Measurements from ENCODE around the gene EPDR1. TPM values are rescaled to one million over a fixed set of nuclear protein-coding genes. Genes with fewer than 3 reads are reported as not detected.

Gene EPDR1
- total and polyA plus RNA-seq, 12 donors, result 7.8 to 75.0 (median 56.3) TPM

DNA sequence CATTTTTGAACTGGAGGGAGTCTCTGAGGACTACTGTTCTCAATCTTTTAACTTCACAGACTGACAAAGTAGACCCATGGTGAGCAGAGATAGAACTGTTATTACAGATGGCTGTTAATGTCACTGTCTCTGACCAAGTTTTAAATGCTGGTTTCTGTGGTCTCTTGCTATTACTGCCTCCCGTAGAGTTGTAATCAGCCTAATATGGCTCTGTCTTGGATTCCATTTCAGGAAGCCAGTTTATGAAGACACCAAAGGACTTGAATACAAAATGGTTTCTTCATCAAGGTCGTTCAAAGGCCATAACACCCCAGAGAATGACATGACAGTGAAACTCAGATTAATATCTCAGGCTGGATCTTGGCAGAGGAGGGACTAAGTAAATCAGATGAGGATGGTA, 7.7 kb upstream of the EPDR1 start:
- intact Hi-C loops (cut with DNase I), result loop anchor here in 1 of 10 donors (10.0 kb wide), 2 partner anchors 192 to 312 kb away; no protein-coding TSS in a partner anchor
- no peak overlapping the region for H3K27ac ChIP-seq
- no peaks in the 10 kb centered on the region for H3K9me3 ChIP-seq
- H3K27me3 ChIP-seq, result peaks cover 0 to 27% (median 17%) of the 10 kb centered on the region in 7 donors
- no peak for ATAC-seq
- peaks cover 0 to 30% (median 19%) of the 10 kb centered on the region in 9 donors for H3K4me1 ChIP-seq
- 51 to 56% methylated on average over 2 of the region's 2 CpGs for WGBS, 2 donors
- H3K36me3 ChIP-seq, result no peaks in the 10 kb centered on the region
- TF ChIP-seq, protein P1, sequence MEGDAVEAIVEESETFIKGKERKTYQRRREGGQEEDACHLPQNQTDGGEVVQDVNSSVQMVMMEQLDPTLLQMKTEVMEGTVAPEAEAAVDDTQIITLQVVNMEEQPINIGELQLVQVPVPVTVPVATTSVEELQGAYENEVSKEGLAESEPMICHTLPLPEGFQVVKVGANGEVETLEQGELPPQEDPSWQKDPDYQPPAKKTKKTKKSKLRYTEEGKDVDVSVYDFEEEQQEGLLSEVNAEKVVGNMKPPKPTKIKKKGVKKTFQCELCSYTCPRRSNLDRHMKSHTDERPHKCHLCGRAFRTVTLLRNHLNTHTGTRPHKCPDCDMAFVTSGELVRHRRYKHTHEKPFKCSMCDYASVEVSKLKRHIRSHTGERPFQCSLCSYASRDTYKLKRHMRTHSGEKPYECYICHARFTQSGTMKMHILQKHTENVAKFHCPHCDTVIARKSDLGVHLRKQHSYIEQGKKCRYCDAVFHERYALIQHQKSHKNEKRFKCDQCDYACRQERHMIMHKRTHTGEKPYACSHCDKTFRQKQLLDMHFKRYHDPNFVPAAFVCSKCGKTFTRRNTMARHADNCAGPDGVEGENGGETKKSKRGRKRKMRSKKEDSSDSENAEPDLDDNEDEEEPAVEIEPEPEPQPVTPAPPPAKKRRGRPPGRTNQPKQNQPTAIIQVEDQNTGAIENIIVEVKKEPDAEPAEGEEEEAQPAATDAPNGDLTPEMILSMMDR (IDR thresholded peaks at IDR 0.05), result no peak
- no peak overlapping the region for H3K4me3 ChIP-seq
- DNase-seq, result no peak

DNA sequence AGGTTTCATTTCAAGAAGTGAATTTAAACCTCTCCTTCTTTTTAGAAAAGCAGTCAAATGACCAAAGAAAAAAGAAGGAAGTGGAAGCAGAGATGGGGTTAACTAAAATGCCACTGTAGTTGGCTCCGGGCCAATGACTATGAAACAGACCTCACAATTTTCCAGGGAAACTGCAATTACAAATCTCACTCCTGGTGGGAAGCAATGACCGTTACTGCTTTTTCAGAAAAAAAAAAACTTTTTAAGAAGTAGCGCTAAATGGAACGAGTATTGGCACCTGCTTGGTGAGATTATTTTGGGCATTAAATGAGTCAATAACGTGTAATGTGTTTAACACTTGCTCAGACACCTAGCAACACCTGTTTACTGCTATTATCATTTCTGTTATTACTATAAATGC, 5.0 kb upstream of the EPDR1 start:
- no peak for ATAC-seq
- no peaks in the 10 kb centered on the region for H3K36me3 ChIP-seq
- peaks cover 0 to 34% (median 23%) of the 10 kb centered on the region in 9 donors for H3K4me1 ChIP-seq
- WGBS, 2 donors, result 19 to 29% methylated on average over 5 of the region's 5 CpGs
- TF ChIP-seq, protein P1 (IDR thresholded peaks at IDR 0.05), result no peak
- H3K4me3 ChIP-seq, result peak overlapping the region in 8 of 10 donors; percentile 40 to 62 (median 58)
- intact Hi-C loops (cut with DNase I), result loop anchor here in 5 of 10 donors (5.0 to 10.0 kb wide), 5 partner anchors 182 to 309 kb away; no protein-coding TSS in a partner anchor
- DNase-seq, result peak in 1 of 2 donors; percentile 26
- no peaks in the 10 kb centered on the region for H3K9me3 ChIP-seq
- H3K27me3 ChIP-seq, result peaks cover 0 to 54% (median 17%) of the 10 kb centered on the region in 7 donors
- peak overlapping the region in 5 of 10 donors; percentile 28 to 82 (median 75) for H3K27ac ChIP-seq

- ATAC-seq (peak in 4 of 8 donors; percentile 11 to 26 (median 18)), DNase-seq (peak in 1 of 2 donors; percentile 26)
- Histone ChIP-seq H3K9me3 (no peaks in the 10 kb centered on the region), H3K27ac (peak overlapping the region; percentile 12 to 82 (median 69)), H3K4me1 (peaks cover 0 to 41% (median 30%) of the 10 kb centered on the region in 9 donors), H3K27me3 (peaks cover 0 to 61% (median 17%) of the 10 kb centered on the region in 7 donors), H3K36me3 (no peaks in the 10 kb centered on the region), H3K4me3 (peak overlapping the region; percentile 31 to 62 (median 55))
- intact Hi-C loops (cut with DNase I), result loop anchor here in 5 of 10 donors (5.0 to 10.0 kb wide), 5 partner anchors 181 to 309 kb away; no protein-coding TSS in a partner anchor
- TF ChIP-seq, protein P1 (IDR thresholded peaks at IDR 0.05), result no peak
- WGBS, 2 donors, result 5 to 6% methylated on average over 57 of the region's 57 CpGs
These were observed 4.3 kb upstream of the EPDR1 start for GRCh38 chr7:37916017-37916672.

DNA sequence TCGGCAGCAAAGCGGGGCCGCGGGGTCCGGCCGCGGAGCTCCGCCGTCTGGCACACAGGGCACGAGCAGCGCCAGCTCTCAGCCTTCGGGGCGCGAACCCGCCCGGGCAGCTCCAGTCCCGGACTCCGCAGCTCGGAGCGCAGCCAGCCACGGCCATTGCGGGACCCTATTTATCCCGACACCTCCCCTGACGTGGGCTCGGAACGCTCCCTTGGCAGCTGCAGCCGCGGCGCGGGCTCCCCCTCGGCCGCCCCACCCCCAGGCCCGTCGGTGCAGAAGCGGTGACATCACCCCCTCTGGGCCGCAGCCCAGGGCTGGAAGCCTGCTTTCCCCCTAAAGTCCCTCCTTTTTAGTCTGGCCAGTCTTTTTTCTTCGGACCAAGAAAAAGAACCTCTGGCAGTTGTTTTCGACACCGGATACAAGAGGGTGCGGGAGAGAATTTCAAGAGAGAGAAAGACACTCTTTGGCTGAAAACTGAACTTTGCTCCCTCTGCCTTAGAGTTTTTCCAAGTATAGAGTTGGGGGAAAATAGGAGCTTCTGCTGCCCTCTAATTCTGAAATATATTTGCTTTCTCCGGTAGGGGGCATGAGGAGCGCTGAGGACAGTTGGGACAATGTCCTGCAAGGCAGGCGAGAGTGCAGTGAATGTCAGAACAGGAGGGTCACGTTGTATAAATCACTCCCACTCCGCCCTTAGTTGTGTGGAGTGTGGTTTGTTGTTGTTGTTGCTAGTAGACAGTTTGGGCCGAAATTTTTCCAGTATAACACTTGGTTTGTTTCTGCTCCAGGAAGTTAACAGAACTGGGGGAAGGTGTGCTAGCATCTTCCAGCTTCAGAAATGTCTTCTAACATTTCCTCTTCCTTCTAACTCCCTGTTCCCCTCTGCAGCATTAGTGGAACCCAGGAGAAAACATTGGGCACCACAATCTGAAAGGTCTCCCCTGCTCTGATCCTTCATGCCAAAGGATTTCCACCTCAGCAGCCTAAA, 3.5 kb upstream of the EPDR1 start, which contains the start of gene SFRP4:
TSS of gene SFRP4 (minus strand) at position 145 of the 988 bp plus-strand sequence. CDS start 280 bp downstream, outside the sequence.
- H3K36me3 ChIP-seq, result no peaks in the 10 kb centered on the region
- H3K4me1 ChIP-seq, result peaks cover 4 to 50% (median 32%) of the 10 kb centered on the region in 9 donors
- intact Hi-C loops (cut with DNase I), result loop anchor here in 5 of 10 donors (5.0 to 10.0 kb wide), 5 partner anchors 180 to 308 kb away; no protein-coding TSS in a partner anchor
- ATAC-seq, result peak; percentile 57 to 83 (median 62)
- peak; percentile 61 to 67 for DNase-seq
- TF ChIP-seq, protein P1 (IDR thresholded peaks at IDR 0.05), result peak; percentile 35 to 73 (median 68)
- WGBS, 2 donors, result 0 to 1% methylated on average over 46 of the region's 46 CpGs
- H3K9me3 ChIP-seq, result no peaks in the 10 kb centered on the region
- H3K27ac ChIP-seq, result peak within 1 kb of the TSS; percentile 12 to 82 (median 69)
- H3K27me3 ChIP-seq, result peaks cover 0 to 69% (median 17%) of the 10 kb centered on the region in 7 donors
- peak within 1 kb of the TSS; percentile 31 to 62 (median 55) for H3K4me3 ChIP-seq

All from heart right ventricle (tissue), 16 donors.